ENCODE data around the gene SLC38A8.

The SLC38A8 gene

GRCh38 chr16:84024854-84025253, 17.7 kb downstream of the SLC38A8 start:
- TF ChIP-seq EZH2phosphoT487 (IDR thresholded peaks at IDR 0.05; ENCODE audit: low read depth): no peak
- no peak for TF ChIP-seq CTCF (IDR thresholded peaks at IDR 0.05; ENCODE audit: low read depth, low read length)
- Histone ChIP-seq H3K9me3 (ENCODE audit: insufficient read depth, low read length) (no peaks in the 10 kb centered on the region), H3K79me2 (ENCODE audit: low read length) (no peaks in the 10 kb centered on the region), H2AFZ (ENCODE audit: low read depth, low read length) (no peak overlapping the region), H3K4me3 (ENCODE audit: low read length) (no peak overlapping the region), H3K4me2 (ENCODE audit: low read length) (no peak overlapping the region), H3K36me3 (replicated peaks; ENCODE audit: low read depth, low read length) (no peaks in the 10 kb centered on the region), H3K27me3 (ENCODE audit: low read depth, low read length) (peaks cover 16% of the 10 kb centered on the region), H4K20me1 (ENCODE audit: insufficient read depth, low read length) (no peaks in the 10 kb centered on the region), H3K4me1 (ENCODE audit: low read length) (no peaks in the 10 kb centered on the region), H3K9ac (ENCODE audit: low read length) (no peak overlapping the region), H3K27ac (ENCODE audit: low read length) (no peak overlapping the region)

GRCh38 chr16:84022644-84023043, 20.0 kb downstream of the SLC38A8 start:
- H3K9ac ChIP-seq (ENCODE audit: low read length): no peak overlapping the region
- H3K79me2 ChIP-seq (ENCODE audit: low read length): no peaks in the 10 kb centered on the region
- H2AFZ ChIP-seq (ENCODE audit: low read depth, low read length): no peak overlapping the region
- no peak for TF ChIP-seq EZH2phosphoT487 (IDR thresholded peaks at IDR 0.05; ENCODE audit: low read depth)
- no peak for TF ChIP-seq CTCF (IDR thresholded peaks at IDR 0.05; ENCODE audit: low read depth, low read length)
- no peaks in the 10 kb centered on the region for H4K20me1 ChIP-seq (ENCODE audit: insufficient read depth, low read length)
- no peaks in the 10 kb centered on the region for H3K4me1 ChIP-seq (ENCODE audit: low read length)
- no peak overlapping the region for H3K4me2 ChIP-seq (ENCODE audit: low read length)
- no peak overlapping the region for H3K27ac ChIP-seq (ENCODE audit: low read length)
- no peak overlapping the region for H3K4me3 ChIP-seq (ENCODE audit: low read length)
- H3K36me3 ChIP-seq (replicated peaks; ENCODE audit: low read depth, low read length): no peaks in the 10 kb centered on the region
- peaks cover 5% of the 10 kb centered on the region; the same call in 1 of the 2 replicates for H3K27me3 ChIP-seq (ENCODE audit: low read depth, low read length)
- H3K9me3 ChIP-seq (ENCODE audit: insufficient read depth, low read length): no peaks in the 10 kb centered on the region

DNA sequence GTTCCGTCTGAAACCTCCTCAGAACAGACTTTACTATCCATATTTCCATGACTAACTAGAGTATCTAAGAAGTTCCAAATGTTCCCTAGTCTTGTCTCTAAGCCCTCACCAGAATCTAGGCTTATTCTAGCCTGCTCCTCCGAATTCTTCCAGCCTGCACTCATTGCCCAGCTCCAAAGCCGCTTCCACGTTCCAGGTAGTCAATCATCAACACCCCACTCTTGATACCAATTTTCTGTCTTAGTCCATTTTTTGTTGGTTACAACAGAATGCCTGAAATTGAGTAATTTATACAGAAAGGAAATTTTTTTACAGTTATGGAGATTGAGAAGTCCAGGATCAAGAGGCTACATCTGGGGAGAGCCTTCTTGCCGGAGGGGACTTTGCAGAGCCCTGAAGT, 21.1 kb downstream of the SLC38A8 start:
- no peak overlapping the region for H3K27ac ChIP-seq (ENCODE audit: low read length)
- H3K79me2 ChIP-seq (ENCODE audit: low read length): no peaks in the 10 kb centered on the region
- H3K27me3 ChIP-seq (ENCODE audit: low read depth, low read length): peaks cover 5% of the 10 kb centered on the region; the same call in 1 of the 2 replicates
- H3K4me2 ChIP-seq (ENCODE audit: low read length): no peak overlapping the region
- no peak for TF ChIP-seq EZH2phosphoT487 (IDR thresholded peaks at IDR 0.05; ENCODE audit: low read depth)
- no peak for TF ChIP-seq CTCF (IDR thresholded peaks at IDR 0.05; ENCODE audit: low read depth, low read length)
- H3K4me3 ChIP-seq (ENCODE audit: low read length): no peak overlapping the region
- H3K36me3 ChIP-seq (replicated peaks; ENCODE audit: low read depth, low read length): no peaks in the 10 kb centered on the region
- H3K9ac ChIP-seq (ENCODE audit: low read length): no peak overlapping the region
- H4K20me1 ChIP-seq (ENCODE audit: insufficient read depth, low read length): no peaks in the 10 kb centered on the region
- no peak overlapping the region for H2AFZ ChIP-seq (ENCODE audit: low read depth, low read length)
- H3K9me3 ChIP-seq (ENCODE audit: insufficient read depth, low read length): no peaks in the 10 kb centered on the region
- no peaks in the 10 kb centered on the region for H3K4me1 ChIP-seq (ENCODE audit: low read length)

DNA sequence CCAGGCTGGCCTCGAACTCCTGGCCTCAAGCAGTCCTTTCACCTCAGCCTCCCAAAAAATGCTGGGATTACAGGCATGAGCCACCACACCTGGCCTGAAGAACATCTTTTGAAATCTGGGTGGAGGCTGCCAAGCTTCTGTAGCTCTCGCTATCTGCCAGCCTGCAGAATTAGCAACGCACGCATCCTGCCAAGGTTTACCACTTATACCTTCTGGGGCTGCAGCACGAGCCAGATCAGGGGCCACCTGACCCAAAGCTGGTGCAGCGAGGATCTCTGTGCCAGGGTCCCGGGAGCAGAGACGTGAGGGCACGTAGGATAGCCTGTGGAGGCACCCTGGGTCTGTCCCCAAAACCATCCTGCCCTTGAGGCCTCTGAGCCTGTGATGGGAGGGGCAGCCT, 22.2 kb downstream of the SLC38A8 start:
- no peaks in the 10 kb centered on the region for H3K9me3 ChIP-seq (ENCODE audit: insufficient read depth, low read length)
- no peak for TF ChIP-seq CTCF (IDR thresholded peaks at IDR 0.05; ENCODE audit: low read depth, low read length)
- TF ChIP-seq EZH2phosphoT487 (IDR thresholded peaks at IDR 0.05; ENCODE audit: low read depth): no peak
- peaks cover 5% of the 10 kb centered on the region; the same call in 1 of the 2 replicates for H3K27me3 ChIP-seq (ENCODE audit: low read depth, low read length)
- H2AFZ ChIP-seq (ENCODE audit: low read depth, low read length): no peak overlapping the region
- H3K4me3 ChIP-seq (ENCODE audit: low read length): no peak overlapping the region
- no peaks in the 10 kb centered on the region for H3K4me1 ChIP-seq (ENCODE audit: low read length)
- H3K27ac ChIP-seq (ENCODE audit: low read length): no peak overlapping the region
- no peaks in the 10 kb centered on the region for H3K79me2 ChIP-seq (ENCODE audit: low read length)
- no peaks in the 10 kb centered on the region for H4K20me1 ChIP-seq (ENCODE audit: insufficient read depth, low read length)
- no peaks in the 10 kb centered on the region for H3K36me3 ChIP-seq (replicated peaks; ENCODE audit: low read depth, low read length)
- no peak overlapping the region for H3K4me2 ChIP-seq (ENCODE audit: low read length)
- no peak overlapping the region for H3K9ac ChIP-seq (ENCODE audit: low read length)
